Subcutaneous abdominal adipose tissue (tissue), 5 donors: Measurements from ENCODE around the gene FLNC.

Experiments
- H3K27ac ChIP-seq: one replicate; pipeline ENCODE4 v1.7.0; 2013; ENCODE audit warnings: low read depth, mild to moderate bottlenecking, inconsistent platforms, low read length, moderate library complexity
- H3K27me3 ChIP-seq, 5 donors: one replicate each; pipeline ENCODE4 v1.7.0; 2013; ENCODE audit warnings: low read length in 5 of 5, inconsistent platforms in 1 of 5; ENCODE audit not compliant: control insufficient read depth in 5 of 5, insufficient read depth in 4 of 5
- H3K36me3 ChIP-seq, 5 donors: one replicate each; pipeline ENCODE4 v1.7.0; 2013; ENCODE audit warnings: low read length in 5 of 5; ENCODE audit not compliant: control insufficient read depth in 5 of 5, insufficient read depth in 5 of 5
- H3K4me1 ChIP-seq, 5 donors: one replicate each; pipeline ENCODE4 v1.7.0; 2013; ENCODE audit warnings: low read length in 5 of 5, mild to moderate bottlenecking in 3 of 5, moderate library complexity in 1 of 5; ENCODE audit not compliant: control insufficient read depth in 5 of 5, insufficient read depth in 5 of 5
- H3K4me3 ChIP-seq, 5 donors: one replicate each; pipeline ENCODE4 v1.7.0; 2013; ENCODE audit warnings: low read length in 5 of 5, low read depth in 1 of 5
- H3K9ac ChIP-seq, 5 donors: one replicate each; pipeline ENCODE4 v1.7.0; 2013; ENCODE audit warnings: low read length in 5 of 5, mild to moderate bottlenecking in 4 of 5, moderate library complexity in 3 of 5
- H3K9me3 ChIP-seq, 5 donors: one replicate each; pipeline ENCODE4 v1.7.0; 2013; ENCODE audit warnings: low read length in 5 of 5; ENCODE audit not compliant: control insufficient read depth in 5 of 5
- donor health status: healthy.
- donor health status: healthy.
- donor health status: healthy.
- donor health status: healthy.
- donor health status: healthy.

FLNC gene

GRCh38 chr7:128801003-128801402 lies 29.2 kb upstream of the FLNC start:
- H3K9me3 ChIP-seq = no peaks in the 10 kb centered on the region
- H3K27ac ChIP-seq = no peak overlapping the region
- H3K27me3 ChIP-seq = no peaks in the 10 kb centered on the region
- H3K9ac ChIP-seq = no peak overlapping the region
- peaks cover 0 to 5% (median 3%) of the 10 kb centered on the region in 5 donors for H3K36me3 ChIP-seq
- H3K4me1 ChIP-seq = no peaks in the 10 kb centered on the region
- no peak overlapping the region for H3K4me3 ChIP-seq

- Histone ChIP-seq H3K9me3 (no peaks in the 10 kb centered on the region), H3K4me3 (no peak overlapping the region)
Measured at GRCh38 chr7:128801667-128802418, 28.4 kb upstream of the FLNC start.

GRCh38 chr7:128804484-128804883 lies 25.7 kb upstream of the FLNC start:
- no peaks in the 10 kb centered on the region for H3K9me3 ChIP-seq
- H3K4me1 ChIP-seq = no peaks in the 10 kb centered on the region
- H3K27me3 ChIP-seq = peaks cover 0 to 2% (median 0%) of the 10 kb centered on the region in 5 donors
- no peak overlapping the region for H3K9ac ChIP-seq
- no peak overlapping the region for H3K4me3 ChIP-seq
- H3K27ac ChIP-seq = no peak overlapping the region
- peaks cover 0 to 8% (median 3%) of the 10 kb centered on the region in 5 donors for H3K36me3 ChIP-seq

More at GRCh38 chr7:128801667-128802418, 28.4 kb upstream of the FLNC start:
- H3K36me3 ChIP-seq = peaks cover 0 to 5% (median 3%) of the 10 kb centered on the region in 5 donors
- peaks cover 0 to 2% (median 0%) of the 10 kb centered on the region in 5 donors for H3K27me3 ChIP-seq
- H3K27ac ChIP-seq = no peak overlapping the region
- no peak overlapping the region for H3K9ac ChIP-seq
- H3K4me1 ChIP-seq = no peaks in the 10 kb centered on the region

GRCh38 chr7:128805225-128805624 lies 25.0 kb upstream of the FLNC start:
- H3K9me3 ChIP-seq = no peaks in the 10 kb centered on the region
- H3K27ac ChIP-seq = no peak overlapping the region
- peaks cover 0 to 2% (median 0%) of the 10 kb centered on the region in 5 donors for H3K27me3 ChIP-seq
- no peak overlapping the region for H3K4me3 ChIP-seq
- H3K36me3 ChIP-seq = peaks cover 0 to 8% (median 3%) of the 10 kb centered on the region in 5 donors
- no peaks in the 10 kb centered on the region for H3K4me1 ChIP-seq
- H3K9ac ChIP-seq = no peak overlapping the region

GRCh38 chr7:128807191-128807590 lies 23.0 kb upstream of the FLNC start:
- H3K9me3 ChIP-seq = no peaks in the 10 kb centered on the region
- no peak overlapping the region for H3K4me3 ChIP-seq
- H3K27ac ChIP-seq = no peak overlapping the region
- H3K27me3 ChIP-seq = peaks cover 0 to 2% (median 0%) of the 10 kb centered on the region in 5 donors
- H3K36me3 ChIP-seq = peaks cover 0 to 8% (median 3%) of the 10 kb centered on the region in 5 donors
- H3K9ac ChIP-seq = no peak overlapping the region
- H3K4me1 ChIP-seq = peaks cover 0 to 4% (median 0%) of the 10 kb centered on the region in 5 donors

- Histone ChIP-seq H3K4me3 (no peak overlapping the region), H3K9me3 (no peaks in the 10 kb centered on the region), H3K27ac (no peak overlapping the region), H3K36me3 (peaks cover 0 to 8% (median 3%) of the 10 kb centered on the region in 5 donors), H3K27me3 (peaks cover 0 to 2% (median 0%) of the 10 kb centered on the region in 5 donors), H3K9ac (no peak overlapping the region), H3K4me1 (peaks cover 0 to 14% (median 6%) of the 10 kb centered on the region in 5 donors)
Measured at GRCh38 chr7:128809363-128809762, 20.8 kb upstream of the FLNC start.

GRCh38 chr7:128810473-128810872 lies 19.7 kb upstream of the FLNC start:
- Histone ChIP-seq H3K4me3 (no peak overlapping the region), H3K36me3 (peaks cover 0 to 5% (median under 1%) of the 10 kb centered on the region in 5 donors), H3K9ac (no peak overlapping the region), H3K27ac (no peak overlapping the region), H3K9me3 (no peaks in the 10 kb centered on the region), H3K27me3 (peaks cover 0 to 2% (median 0%) of the 10 kb centered on the region in 5 donors), H3K4me1 (peaks cover 0 to 16% (median 6%) of the 10 kb centered on the region in 5 donors)

GRCh38 chr7:128810997-128811396 lies 19.2 kb upstream of the FLNC start:
- H3K4me3 ChIP-seq = no peak overlapping the region
- H3K27ac ChIP-seq = no peak overlapping the region
- peaks cover 0 to 3% (median 0%) of the 10 kb centered on the region in 5 donors for H3K36me3 ChIP-seq
- no peaks in the 10 kb centered on the region for H3K9me3 ChIP-seq
- H3K9ac ChIP-seq = no peak overlapping the region
- H3K4me1 ChIP-seq = peaks cover 0 to 18% (median 6%) of the 10 kb centered on the region in 5 donors
- peaks cover 0 to 2% (median 0%) of the 10 kb centered on the region in 5 donors for H3K27me3 ChIP-seq

GRCh38 chr7:128811631-128812430 lies 18.4 kb upstream of the FLNC start:
- H3K9me3 ChIP-seq = no peaks in the 10 kb centered on the region
- no peak overlapping the region for H3K9ac ChIP-seq
- H3K27ac ChIP-seq = no peak overlapping the region
- no peak overlapping the region for H3K4me3 ChIP-seq
- peaks cover 0 to 3% (median 0%) of the 10 kb centered on the region in 5 donors for H3K36me3 ChIP-seq
- H3K4me1 ChIP-seq = peaks cover 0 to 23% (median 6%) of the 10 kb centered on the region in 5 donors
- no peaks in the 10 kb centered on the region for H3K27me3 ChIP-seq
